ENCODE results near the gene TH. TPM values are rescaled to one million over a fixed set of nuclear protein-coding genes. Genes with fewer than 3 reads are reported as not detected.
"Not testable (repeated sequence)": the region's sequence is repeated elsewhere in the genome, so short reads cannot be mapped to it uniquely, and the experiment has no call there.

The TH gene
- total RNA-seq, 1 experiment from 2014 or later = not detected

DNA sequence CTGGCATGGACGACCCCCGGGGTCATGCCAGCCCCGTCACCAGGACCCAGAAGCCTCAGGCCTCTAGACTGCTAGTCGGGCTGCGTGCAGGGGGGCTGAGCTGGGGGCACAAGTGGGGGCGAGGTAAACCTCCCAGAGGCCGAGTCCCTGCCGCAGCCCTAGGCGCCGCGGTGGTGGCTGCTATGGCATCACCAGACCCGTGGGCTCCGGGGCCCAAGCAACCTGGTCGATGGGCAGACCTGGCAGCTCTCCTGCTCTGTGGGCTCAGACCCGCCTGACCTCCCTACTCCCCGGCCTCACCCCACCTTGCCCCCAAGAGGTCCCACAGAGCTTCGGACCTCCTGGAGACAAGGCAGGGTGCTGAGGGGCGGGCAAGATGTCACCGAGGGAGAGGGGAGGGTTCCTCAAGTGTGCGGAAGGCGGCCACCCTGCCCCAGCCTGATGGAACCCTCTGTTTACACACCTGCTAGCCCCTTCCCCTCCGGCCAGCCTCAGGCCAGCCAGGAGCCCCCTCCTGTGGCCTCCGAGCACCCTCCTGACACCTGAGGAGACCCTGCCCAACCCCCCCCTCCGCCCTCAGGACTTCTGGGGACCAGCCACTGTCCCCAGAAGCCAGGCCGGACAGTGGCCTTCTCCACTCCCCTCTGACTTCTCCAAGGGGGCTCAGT lies 41.8 kb downstream of the TH start:
- DNase-seq (ENCODE audit: low spot score) = no peak

DNA sequence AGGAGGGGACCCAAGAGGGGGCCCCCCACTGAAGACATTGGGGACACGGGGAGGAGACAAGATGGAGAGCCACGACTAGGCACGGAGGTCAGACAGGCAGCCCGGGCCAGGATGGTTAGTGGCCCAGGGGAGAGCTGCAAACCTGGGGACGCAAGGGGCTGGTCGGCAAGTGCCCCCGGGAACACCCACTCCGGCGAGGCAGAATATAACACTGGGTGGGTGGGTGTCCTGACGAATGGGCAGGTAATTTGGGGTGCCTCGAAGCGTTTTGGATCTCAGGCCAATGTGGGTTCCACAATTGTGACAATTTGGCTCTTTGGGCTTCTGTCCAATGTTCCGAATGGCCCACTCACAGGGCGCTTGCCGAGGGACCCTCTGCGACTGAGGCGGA lies 42.3 kb downstream of the TH start:
- no peak for DNase-seq (ENCODE audit: low spot score)

DNA sequence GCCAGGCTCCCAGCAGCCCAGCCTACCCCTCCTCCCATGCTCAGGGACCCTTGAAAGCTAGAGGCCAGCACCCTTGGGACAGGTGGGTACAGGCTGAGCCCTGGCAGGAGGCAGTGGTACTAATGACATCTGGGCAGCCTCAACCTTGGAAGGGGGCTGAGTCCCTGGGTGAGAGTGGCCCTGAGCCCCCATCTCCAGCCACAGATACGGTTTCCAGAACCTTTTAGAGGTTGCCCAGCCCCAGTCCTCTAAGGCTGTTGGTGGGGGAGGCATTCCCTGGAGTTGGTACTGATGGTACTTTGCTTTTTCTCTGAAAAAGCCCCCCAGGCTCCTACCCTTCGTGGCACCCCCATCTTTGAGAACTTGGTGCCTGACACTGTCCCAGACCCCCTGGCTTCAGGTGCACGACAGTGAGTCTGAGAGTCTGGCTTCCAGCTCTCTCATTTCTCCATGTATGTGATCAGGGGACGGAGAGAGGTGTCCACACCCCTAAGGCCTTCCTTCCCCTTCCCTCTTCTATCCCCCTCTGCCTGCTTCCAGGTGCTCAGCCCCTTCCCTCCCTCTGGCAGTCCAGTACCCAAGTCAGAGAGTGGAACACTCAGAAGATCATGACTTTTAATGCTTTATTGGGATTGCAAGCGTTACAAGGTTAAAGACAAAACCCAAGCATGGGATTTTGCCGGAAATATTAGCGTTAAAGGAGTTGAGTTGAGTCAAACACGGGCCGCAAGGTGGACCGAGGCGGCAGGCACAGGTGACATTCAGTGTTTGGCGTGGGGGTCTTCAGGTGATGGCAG lies 42.9 kb downstream of the TH start:
- no peak for DNase-seq (ENCODE audit: low spot score)

DNA sequence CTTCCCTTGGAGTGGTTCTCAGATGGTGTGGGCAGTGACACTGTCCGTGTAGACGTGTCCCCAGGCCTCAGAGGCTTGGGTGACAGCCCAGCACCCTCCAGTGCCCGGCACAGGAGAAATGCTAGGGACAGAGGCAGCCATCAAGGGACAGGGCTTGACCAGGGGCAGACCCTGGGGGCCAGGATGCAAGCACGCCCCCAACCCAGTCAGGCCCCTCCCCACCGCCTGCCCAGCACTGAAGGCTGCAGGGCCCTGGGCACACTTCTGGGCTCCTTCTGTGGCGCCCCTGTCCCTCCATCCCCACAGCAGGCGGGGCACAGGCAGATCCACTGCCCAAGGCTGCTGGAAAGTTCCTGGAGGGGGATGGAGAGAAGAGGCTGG lies 43.5 kb downstream of the TH start:
- DNase-seq (ENCODE audit: low spot score) = no peak

DNA sequence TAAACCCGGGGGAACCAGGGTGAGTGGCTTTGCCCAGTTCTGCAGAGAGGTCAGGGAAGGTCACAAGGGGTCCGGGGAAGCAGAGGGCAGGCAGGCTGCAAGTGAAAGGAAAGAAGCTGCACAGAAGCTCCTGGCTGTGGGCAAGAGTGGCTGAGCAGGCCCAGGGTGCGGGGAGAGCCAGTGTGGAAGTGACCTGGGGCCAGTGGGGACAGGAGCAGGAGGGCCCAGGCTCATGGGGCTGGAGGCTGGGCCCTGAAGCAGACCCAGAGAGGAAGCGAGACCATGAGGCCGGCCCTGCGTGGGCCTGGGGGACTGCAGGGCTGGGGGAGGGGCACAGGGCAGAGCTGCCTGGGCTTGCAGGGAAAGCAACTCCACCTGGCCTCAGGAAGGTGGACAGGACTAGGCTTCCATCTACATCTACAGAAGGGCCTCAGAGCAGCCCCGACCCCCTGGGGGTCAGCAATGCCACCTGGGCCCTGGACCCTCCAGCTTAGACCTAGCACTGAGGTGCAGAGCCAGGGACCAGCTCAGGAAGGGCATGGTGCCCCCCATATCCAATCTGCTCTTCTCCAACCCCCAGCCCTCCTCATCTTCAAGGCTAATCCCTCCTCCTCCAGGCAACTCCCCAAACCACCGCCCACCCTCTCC lies 44.0 kb downstream of the TH start:
- no peak for DNase-seq (ENCODE audit: low spot score)

DNA sequence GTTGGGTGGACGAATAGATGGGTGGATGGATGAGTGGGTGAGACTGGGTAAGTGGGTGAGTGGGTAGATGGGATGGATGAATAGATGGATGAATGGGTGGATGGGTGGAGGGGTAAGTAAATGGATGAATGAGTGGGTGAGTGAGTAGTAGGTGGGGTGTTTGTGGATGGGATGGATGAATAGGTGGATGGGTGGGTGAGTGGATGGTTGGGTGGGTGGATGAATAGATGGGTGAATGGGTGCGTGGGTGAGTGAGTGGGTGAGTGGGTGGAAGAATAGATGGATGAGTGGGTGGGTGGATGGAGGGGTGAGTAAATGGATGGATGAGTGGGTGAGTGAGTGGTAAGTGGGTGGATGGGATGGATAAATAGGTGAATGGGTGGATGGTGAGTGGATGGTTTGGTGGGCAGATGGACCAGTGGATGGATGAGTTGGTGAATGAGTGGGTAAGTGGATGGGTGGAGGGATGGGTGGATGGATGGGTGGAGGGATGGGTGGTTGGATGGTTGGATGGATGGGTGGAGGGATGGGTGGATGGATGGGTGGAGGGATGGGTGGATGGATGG lies 45.0 kb downstream of the TH start:
- no peak for DNase-seq (ENCODE audit: low spot score)

DNA sequence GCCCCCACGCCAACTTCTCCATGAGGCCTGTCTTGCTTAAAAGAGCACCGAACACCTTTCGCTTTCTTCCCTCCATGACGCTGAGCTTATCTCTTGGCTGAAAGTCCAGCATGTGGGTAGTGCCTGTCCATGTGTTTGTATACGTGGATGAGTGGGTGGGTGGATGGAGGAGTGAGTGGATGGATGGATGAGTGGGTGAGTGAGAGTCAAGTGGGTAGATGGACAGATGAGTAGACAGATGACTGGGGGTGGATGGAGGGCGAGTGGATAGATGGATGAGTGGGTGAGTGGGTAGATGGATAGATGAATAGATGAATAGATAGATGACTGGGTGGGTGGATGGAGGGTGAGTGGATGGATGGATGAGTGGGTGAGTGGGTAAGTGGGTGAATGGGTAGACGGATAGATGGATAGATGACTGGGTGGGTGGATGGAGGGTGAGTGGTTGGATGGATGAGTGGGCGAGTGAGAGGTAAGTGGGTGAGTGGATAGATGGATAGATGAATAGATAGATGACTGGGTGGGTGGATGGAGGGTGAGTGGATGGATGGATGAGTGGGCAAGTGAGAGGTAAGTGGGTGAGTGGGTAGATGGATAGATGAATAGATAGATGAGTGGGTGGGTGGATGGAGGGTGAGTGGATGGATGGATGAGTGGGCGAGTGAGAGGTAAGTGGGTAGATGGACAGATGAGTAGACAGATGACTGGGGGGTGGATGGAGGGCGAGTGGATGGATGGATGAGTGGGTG lies 46.7 kb downstream of the TH start:
- not testable (repeated sequence) for DNase-seq (ENCODE audit: low spot score)

DNA sequence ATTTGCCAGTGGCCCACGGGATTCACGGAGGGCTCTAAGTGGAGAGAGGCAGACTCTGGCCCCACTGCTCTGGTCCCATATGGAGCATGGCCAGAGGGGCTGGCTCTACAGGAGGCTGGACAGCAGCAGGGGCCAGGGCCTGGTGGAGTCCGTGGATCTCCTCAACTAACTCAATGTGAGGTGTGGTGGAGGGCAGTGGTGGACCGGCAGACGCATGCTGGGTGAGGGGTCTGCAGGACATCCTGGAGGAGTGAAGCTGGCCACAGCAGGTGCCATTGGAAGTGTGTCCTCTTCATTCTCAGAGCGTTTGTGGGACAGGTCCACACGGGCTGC lies 48.0 kb downstream of the TH start:
- no peak for DNase-seq (ENCODE audit: low spot score)

DNA sequence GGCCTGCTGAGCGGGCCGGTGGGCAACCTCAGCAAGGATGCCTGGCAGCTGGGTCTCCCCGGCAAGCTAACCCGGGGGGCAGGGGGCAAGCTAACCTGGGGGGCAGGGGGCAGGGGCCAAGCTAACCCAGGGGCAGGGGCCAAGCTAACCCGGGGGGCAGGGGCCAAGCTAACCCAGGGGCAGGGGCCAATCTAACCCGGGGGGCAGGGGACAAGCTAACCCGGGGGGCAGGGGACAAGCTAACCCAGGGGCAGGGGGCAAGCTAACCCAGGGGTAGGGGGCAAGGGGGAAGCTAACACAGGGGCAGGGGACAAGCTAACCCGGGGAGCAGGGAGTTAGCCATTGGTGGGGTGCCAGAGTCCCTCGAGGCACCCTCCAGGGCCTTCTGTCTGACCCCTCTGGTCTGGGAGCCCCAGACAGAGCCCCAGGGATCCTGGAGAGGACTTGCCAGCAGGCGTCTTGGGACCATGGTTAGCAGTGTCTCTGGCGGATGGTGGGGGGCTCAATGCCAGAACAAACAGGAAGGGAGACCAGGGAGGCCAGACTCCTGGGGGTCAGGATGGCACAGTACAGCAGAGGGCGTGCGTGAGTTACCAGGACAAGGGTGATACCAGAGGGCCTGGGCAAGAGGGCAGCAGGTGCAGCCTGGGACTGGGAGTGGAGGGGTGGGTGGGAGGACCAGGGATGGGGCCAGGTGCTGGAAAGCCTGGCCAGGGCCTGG lies 48.5 kb downstream of the TH start:
- DNase-seq (ENCODE audit: low spot score) = no peak

DNA sequence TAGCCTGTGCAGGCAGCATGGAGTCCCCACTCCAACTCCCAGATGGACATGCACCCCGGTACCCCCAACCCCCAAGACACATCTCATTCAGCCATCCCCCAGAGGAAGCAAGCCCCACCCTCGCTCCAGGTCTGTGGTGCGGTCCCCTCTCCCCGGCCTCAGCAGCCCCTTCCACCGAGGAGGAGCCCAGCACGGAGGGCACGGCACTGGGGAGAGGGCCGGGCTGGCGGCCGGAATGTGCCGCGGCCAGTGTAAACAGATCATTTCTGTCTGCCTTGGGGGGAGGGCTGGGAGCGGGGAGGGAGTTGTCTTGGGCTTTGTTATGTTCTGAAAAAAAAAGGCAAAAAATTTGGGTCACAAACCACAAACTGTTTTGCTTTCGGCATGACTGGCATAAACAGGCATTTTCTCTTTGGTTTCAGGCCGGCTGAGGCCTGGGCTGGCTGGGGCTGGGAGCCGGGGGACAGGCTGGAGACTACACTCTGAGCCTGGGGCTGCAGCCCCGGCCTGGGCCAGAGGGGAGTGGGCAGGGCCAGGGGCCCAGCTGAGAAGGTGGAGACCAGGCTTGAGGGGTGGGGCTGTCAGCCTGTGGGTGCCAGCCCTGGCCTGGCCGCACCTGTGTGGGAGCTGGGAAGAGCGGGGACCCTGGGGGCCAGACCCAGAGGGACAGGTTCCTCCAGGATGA lies 49.3 kb downstream of the TH start:
- DNase-seq (ENCODE audit: low spot score) = peak; percentile 78

DNA sequence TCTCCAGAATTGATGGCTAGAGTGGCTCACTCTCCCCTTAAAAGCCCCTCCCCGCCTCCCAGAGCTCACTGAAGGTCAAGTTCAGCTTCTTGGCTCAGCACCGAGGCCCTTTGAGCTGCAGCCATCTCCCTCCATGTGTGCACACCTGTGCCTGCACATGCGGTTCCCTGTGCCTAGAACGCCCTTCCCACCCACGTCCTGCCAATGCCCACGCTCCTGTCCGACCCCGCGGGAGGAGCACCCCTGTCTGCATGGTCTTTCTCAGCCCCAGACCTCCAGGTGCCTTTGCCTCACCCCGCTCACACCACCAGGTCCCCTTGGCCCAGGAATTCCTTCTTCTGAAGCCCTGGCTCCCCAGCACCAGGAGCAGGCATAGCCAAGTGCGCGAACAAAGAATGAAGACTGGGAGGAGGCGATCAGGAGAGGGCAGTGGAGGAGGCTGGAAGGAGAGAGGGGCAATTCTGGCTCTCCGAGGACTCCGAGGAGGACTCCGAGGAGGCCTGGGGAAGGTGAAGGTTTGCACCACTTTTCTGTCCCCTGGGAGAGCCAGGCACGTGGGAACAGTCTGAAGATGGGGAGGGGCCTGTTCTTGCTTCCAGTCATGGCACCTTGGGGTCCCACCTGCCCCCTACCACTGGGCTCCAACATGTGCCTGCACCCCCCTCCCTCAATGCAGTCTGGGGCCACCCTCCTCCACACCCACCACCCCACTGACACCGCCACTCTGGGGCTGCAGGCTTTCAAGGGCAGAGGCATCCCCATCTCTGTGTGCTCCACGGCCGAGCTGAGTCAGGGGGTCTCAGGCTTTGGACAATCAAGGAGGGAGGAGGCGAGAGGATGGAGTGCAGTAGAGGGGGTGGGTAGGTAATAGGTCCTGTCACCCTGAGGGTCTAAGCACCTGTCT lies 50.1 kb downstream of the TH start:
- no peak for DNase-seq (ENCODE audit: low spot score)

DNA sequence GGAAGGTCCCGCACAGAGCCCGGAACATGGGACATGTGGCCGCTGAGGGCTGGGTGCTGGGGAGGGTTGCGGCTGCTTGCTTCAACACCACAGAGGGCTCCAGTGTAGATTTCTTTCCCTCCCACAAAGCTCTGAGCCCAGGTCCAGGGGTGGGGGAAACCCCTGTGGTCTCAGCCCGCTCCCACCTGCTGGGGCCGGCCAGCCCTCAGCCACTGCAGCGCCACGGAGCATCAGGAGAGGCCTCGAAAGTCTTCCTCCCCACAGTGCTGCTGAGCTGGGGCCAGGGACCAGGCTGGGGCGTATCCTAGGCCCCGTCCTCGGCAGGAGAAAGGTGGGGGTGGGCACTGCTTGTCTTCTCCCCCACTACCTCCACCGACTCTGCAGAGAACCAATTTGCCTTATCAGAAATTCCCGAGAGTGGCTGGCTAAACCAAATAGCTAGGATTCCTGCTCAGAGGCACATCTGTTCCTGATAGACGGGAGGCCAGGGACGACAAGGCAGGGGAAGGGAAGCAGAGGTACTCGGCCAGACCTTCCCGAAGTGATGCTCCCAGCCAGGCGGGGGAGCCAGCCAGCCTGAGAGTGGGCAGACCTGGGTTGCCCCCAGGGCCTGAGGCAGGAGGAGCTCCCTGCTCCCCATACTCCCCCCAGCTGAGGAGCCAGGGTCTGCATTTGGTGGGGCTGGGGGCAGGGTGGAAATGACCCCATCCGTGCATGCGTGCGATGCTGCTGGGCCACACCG lies 51.1 kb downstream of the TH start:
- no peak for DNase-seq (ENCODE audit: low spot score)

DNA sequence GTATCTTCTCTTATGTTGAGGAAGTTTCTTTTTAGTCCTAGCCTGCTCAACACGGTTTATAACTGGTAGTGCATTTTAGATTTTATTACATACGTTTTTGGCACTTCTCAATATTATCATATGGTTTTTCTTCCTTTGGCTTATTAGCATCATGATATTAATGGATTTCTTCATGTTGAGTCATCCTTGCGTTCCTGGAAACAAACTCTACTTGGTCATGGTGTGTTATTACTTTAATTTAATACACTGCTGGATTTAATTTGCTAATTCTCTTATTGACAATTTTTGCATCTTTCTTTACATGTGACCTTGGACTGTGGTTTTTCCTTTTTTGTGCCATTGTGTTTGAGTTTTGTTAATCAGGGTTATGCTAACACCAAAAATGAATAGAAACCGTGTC lies 52.9 kb downstream of the TH start:
- no peak for DNase-seq (ENCODE audit: low spot score)

DNA sequence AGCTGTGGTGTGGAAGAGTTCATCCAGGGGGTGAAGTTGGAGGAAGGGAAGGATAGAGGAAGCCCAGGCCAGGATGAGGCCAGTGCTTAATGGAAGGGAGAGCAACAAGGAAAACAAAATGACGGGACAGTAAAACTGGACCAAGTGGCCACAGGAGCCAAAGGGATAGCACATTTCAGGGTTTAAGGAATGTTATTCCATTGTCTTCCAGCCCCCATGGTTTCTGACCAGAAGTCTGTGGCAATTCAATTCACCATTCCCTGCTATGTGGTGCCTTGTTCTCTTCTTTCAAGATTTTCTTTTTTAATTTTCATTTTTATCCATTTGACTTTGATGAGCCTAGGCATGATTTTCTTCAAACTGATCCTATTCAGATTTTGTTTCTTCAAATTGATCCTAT lies 54.9 kb downstream of the TH start:
- no peak for DNase-seq (ENCODE audit: low spot score)

DNA sequence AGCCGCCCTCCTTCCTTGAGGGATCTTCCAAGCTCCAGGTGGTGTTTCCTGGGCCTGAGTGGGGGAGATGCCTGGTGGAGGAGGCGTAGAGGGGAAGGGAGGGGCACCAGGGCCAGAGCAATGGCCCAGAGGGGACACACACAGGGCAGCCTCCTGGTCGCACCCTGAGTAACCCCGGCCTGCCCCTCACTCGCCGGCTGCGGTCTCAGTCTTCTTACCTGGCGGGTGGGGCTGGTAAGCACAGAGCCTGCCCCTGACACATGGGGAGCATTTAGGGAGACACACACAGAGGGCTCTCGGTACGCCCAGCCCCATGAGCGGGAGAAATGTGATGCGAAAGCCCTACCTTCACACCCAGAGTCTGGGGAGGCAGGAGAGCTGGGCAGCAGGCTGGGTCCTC lies 56.3 kb downstream of the TH start:
- no peak for DNase-seq (ENCODE audit: low spot score)

DNA sequence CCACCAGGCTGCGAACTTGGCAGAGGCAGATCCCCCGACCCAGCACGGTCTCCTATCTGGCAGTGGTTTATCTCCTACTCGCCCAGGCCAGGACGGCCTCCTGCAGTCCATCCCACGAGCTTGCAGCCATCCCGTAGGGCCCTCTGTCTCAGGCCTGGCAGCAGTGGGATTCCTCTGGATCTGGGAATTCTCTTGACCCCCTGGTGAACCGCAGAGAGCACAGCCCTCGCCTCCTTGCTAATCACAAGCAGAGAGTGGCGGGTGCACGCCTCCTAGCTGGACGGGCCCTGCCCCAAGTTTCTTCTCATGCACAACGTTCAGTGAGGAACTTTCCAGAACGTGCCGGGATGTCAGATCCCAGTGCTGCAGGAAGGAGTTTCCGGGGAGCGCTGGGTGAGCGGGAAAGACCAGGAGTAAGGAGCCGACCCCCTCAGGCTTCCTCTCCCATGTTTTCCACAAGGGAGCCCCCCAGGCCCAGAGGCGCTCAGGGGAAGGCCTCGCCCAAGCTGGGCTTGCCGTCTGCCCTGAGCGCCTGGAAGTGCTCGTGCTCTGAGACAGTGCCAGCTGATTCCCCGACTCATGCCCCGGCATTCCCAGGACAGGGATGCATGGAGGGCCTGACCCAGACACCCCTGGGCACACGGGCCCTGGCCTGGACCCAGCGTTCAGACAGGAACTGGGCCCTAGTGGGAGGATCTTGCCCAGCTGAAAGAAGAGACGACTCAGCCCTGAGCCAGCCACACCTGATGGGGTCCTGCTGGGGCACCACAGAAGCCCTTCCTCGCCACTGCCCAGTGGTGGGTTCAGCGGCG lies 57.0 kb downstream of the TH start:
- DNase-seq (ENCODE audit: low spot score) = no peak

Measured in H4 (cell line).